Midbrain (tissue), 1 donor: ENCODE results near the gene PAPLN.

Experiments
- DNase-seq: peaks from one replicate; lab custom pipeline; 2025; lab: John Stamatoyannopoulos, UW

Gene PAPLN

GRCh38 chr14:73230051-73230450 is 7.3 kb upstream of the PAPLN start:
- no peak for DNase-seq

GRCh38 chr14:73231981-73232851 is 5.1 kb upstream of the PAPLN start:
- no peak for DNase-seq

- no peak for DNase-seq
These were observed 4.3 kb upstream of the PAPLN start for GRCh38 chr14:73232984-73233383.

GRCh38 chr14:73233564-73233963 is 3.7 kb upstream of the PAPLN start:
- DNase-seq = no peak

- DNase-seq = no peak
These were observed 3.3 kb upstream of the PAPLN start for GRCh38 chr14:73234029-73234428.

- DNase-seq = no peak
These were observed 2.5 kb upstream of the PAPLN start for GRCh38 chr14:73234586-73235394.

- DNase-seq = no peak
These were observed 1.7 kb upstream of the PAPLN start for GRCh38 chr14:73235531-73236155.

- no peak for DNase-seq
These were observed 1.1 kb upstream of the PAPLN start for GRCh38 chr14:73236157-73236556.

GRCh38 chr14:73236752-73237218 is 521 bp upstream of the PAPLN start:
- no peak for DNase-seq

GRCh38 chr14:73237786-73238423 is 599 bp downstream of the PAPLN start:
- DNase-seq = no peak

- DNase-seq = no peak
These were observed 1.1 kb downstream of the PAPLN start for GRCh38 chr14:73238424-73238852.

GRCh38 chr14:73238941-73239340 is 1.6 kb downstream of the PAPLN start:
- no peak for DNase-seq

- DNase-seq = peak; percentile 64
These were observed 2.3 kb downstream of the PAPLN start for GRCh38 chr14:73239393-73240241.

- DNase-seq = peak; percentile 16
These were observed 3.6 kb downstream of the PAPLN start for GRCh38 chr14:73240816-73241480.

- DNase-seq = no peak
These were observed 4.3 kb downstream of the PAPLN start for GRCh38 chr14:73241481-73242165.

- peak; percentile 36 for DNase-seq
These were observed 5.1 kb downstream of the PAPLN start for GRCh38 chr14:73242357-73242901.

GRCh38 chr14:73243341-73243740 is 6.0 kb downstream of the PAPLN start:
- no peak for DNase-seq

GRCh38 chr14:73243748-73244147 is 6.4 kb downstream of the PAPLN start:
- no peak for DNase-seq

GRCh38 chr14:73244541-73245290 is 7.4 kb downstream of the PAPLN start:
- no peak for DNase-seq
